Prostate gland (tissue), 2 donors: ENCODE measurements around the gene MARK3.

Source experiments
- POLR2A ChIP-seq: fragments of 450-650 bp; IDR thresholded peaks from one replicate; pipeline ENCODE4 v1.6.1; 2016; ENCODE audit warnings: antibody characterized with exemption, mild to moderate bottlenecking
- TF ChIP-seq, protein P1 (sequence below), 4 experiments: fragments of 200-600 bp in 2 of 4; fragments of 450-650 bp in 2 of 4; sonication (generic) in 2 of 4; IDR thresholded peaks; 1 replicate in 3 of 4; 2 replicates in 1 of 4; pipeline ENCODE4 v1.5.1; 2016 to 2019; ENCODE audit warnings: antibody characterized with exemption in 4 of 4, mild to moderate bottlenecking in 2 of 4, moderate library complexity in 2 of 4

DNA sequence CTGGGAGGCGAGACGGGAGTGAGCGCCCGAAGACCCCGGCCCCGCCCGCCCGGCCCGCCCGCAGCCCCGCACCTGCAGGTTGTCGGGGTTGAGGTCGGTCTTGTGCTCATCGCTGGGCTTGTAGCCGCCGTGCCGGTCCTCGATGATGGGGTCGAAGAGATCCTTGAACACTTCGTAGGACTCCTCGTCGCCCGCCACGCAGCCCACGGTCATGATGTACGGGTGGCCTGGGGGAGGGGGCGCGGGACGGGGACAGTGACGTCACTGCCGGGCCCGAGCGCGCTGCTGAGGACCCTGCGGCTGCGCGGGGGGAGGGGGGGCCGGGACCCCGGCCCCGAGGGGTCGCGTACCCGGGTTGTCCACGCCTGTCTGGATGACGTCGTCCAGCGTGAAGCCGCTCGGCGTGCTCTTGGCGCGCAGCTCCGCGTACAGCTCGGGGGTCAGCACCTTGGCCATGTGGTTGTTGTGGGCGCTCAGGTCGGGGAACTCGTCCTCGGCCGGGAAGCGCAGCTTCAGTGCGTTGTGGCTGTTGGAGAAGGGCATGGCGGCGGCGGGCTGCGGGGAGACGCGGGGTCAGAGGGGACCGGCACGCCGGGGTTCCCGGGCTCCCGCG, 136.8 kb downstream of the MARK3 start:
- TF ChIP-seq, protein P1, sequence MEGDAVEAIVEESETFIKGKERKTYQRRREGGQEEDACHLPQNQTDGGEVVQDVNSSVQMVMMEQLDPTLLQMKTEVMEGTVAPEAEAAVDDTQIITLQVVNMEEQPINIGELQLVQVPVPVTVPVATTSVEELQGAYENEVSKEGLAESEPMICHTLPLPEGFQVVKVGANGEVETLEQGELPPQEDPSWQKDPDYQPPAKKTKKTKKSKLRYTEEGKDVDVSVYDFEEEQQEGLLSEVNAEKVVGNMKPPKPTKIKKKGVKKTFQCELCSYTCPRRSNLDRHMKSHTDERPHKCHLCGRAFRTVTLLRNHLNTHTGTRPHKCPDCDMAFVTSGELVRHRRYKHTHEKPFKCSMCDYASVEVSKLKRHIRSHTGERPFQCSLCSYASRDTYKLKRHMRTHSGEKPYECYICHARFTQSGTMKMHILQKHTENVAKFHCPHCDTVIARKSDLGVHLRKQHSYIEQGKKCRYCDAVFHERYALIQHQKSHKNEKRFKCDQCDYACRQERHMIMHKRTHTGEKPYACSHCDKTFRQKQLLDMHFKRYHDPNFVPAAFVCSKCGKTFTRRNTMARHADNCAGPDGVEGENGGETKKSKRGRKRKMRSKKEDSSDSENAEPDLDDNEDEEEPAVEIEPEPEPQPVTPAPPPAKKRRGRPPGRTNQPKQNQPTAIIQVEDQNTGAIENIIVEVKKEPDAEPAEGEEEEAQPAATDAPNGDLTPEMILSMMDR (IDR thresholded peaks at IDR 0.05): no peak
- no peak for TF ChIP-seq POLR2A
